NT2/D1 (cell line): ENCODE results near the gene NR1I2.

Experiments
- DNase-seq: peaks from one replicate; pipeline ENCODE4 v3.0.0-alpha.2; 2011; ENCODE audit warnings: low read depth, low spot score
- H3K27me3 ChIP-seq: 2 replicates; pipeline ENCODE4 v1.6.0; 2011; ENCODE audit warnings: mild to moderate bottlenecking; ENCODE audit not compliant: insufficient read length, insufficient read depth
- H3K36me3 ChIP-seq: 2 replicates; pipeline ENCODE4 v1.6.1; 2011; ENCODE audit warnings: mild to moderate bottlenecking, low read length, mixed read lengths; ENCODE audit not compliant: insufficient read depth, insufficient read length
- H3K4me1 ChIP-seq: 2 replicates; pipeline ENCODE4 v1.5.1; 2011; ENCODE audit not compliant: insufficient read depth, insufficient read length
- H3K4me3 ChIP-seq: 2 replicates; pipeline ENCODE4 v1.5.1; 2011; ENCODE audit warnings: low read depth; ENCODE audit not compliant: insufficient read length
- H3K9ac ChIP-seq: 2 replicates; pipeline ENCODE4 v1.6.0; 2011; ENCODE audit warnings: low read depth; ENCODE audit not compliant: insufficient read length
- H3K9me3 ChIP-seq: 2 replicates; pipeline ENCODE4 v1.5.1; 2011; ENCODE audit warnings: mild to moderate bottlenecking, low read length; ENCODE audit not compliant: insufficient read depth
- SUZ12 ChIP-seq: IDR thresholded peaks from 2 replicates; pipeline ENCODE4 v1.6.1; 2011; ENCODE audit not compliant: insufficient read length, insufficient read depth; ENCODE audit errors: extremely low read depth
- YY1 ChIP-seq: IDR thresholded peaks from 2 replicates; pipeline ENCODE4 v1.6.1; 2011; ENCODE audit not compliant: insufficient read length, insufficient read depth
- ZNF274 ChIP-seq: IDR thresholded peaks from 2 replicates; pipeline ENCODE4 v1.6.1; 2011; ENCODE audit warnings: mild to moderate bottlenecking, low read depth, low read length

Gene NR1I2

GRCh38 chr3:119779731-119780383 is 2.0 kb upstream of the NR1I2 start:
- no peaks in the 10 kb centered on the region for H3K36me3 ChIP-seq
- peaks cover 15% of the 10 kb centered on the region; the same call in 1 of the 2 replicates for H3K9me3 ChIP-seq
- no peak for TF ChIP-seq YY1
- no peak for TF ChIP-seq ZNF274
- no peak for TF ChIP-seq SUZ12
- DNase-seq, result no peak
- H3K9ac ChIP-seq, result no peak overlapping the region
- H3K4me3 ChIP-seq, result no peak overlapping the region
- H3K4me1 ChIP-seq, result no peaks in the 10 kb centered on the region
- H3K27me3 ChIP-seq, result no peaks in the 10 kb centered on the region

GRCh38 chr3:119782460-119782859 is 559 bp downstream of the NR1I2 start:
- Histone ChIP-seq H3K9ac (no peak overlapping the region), H3K4me1 (no peaks in the 10 kb centered on the region), H3K36me3 (no peaks in the 10 kb centered on the region), H3K4me3 (no peak overlapping the region), H3K9me3 (no peaks in the 10 kb centered on the region), H3K27me3 (no peaks in the 10 kb centered on the region)
- no peak for TF ChIP-seq ZNF274
- TF ChIP-seq YY1, result no peak
- TF ChIP-seq SUZ12, result no peak
- DNase-seq, result no peak

- no peaks in the 10 kb centered on the region for H3K4me1 ChIP-seq
- H3K9ac ChIP-seq, result no peak overlapping the region
- no peaks in the 10 kb centered on the region for H3K36me3 ChIP-seq
- H3K27me3 ChIP-seq, result no peaks in the 10 kb centered on the region
- DNase-seq, result no peak
- no peak overlapping the region for H3K4me3 ChIP-seq
- TF ChIP-seq SUZ12, result no peak
- TF ChIP-seq ZNF274, result no peak
- no peak for TF ChIP-seq YY1
- no peaks in the 10 kb centered on the region for H3K9me3 ChIP-seq
Observed at GRCh38 chr3:119783255-119783654, 1.4 kb downstream of the NR1I2 start.

GRCh38 chr3:119783883-119784282 is 2.0 kb downstream of the NR1I2 start:
- no peaks in the 10 kb centered on the region for H3K4me1 ChIP-seq

GRCh38 chr3:119786409-119786808 is 4.5 kb downstream of the NR1I2 start:
- no peak for DNase-seq
- H3K27me3 ChIP-seq, result no peaks in the 10 kb centered on the region
- no peak for TF ChIP-seq ZNF274
- TF ChIP-seq YY1, result no peak
- TF ChIP-seq SUZ12, result no peak
- no peaks in the 10 kb centered on the region for H3K36me3 ChIP-seq
- no peak overlapping the region for H3K4me3 ChIP-seq
- H3K9ac ChIP-seq, result no peak overlapping the region
- H3K9me3 ChIP-seq, result no peaks in the 10 kb centered on the region
- no peaks in the 10 kb centered on the region for H3K4me1 ChIP-seq

More at GRCh38 chr3:119783883-119784282, 2.0 kb downstream of the NR1I2 start:
- no peak overlapping the region for H3K9ac ChIP-seq
- no peak overlapping the region for H3K4me3 ChIP-seq
- H3K36me3 ChIP-seq, result no peaks in the 10 kb centered on the region
- no peak for DNase-seq
- TF ChIP-seq SUZ12 (no peak), ZNF274 (no peak), YY1 (no peak)
- no peaks in the 10 kb centered on the region for H3K27me3 ChIP-seq
- no peaks in the 10 kb centered on the region for H3K9me3 ChIP-seq

GRCh38 chr3:119790369-119790768 is 8.5 kb downstream of the NR1I2 start:
- Histone ChIP-seq H3K4me3 (no peak overlapping the region), H3K27me3 (no peaks in the 10 kb centered on the region), H3K36me3 (no peaks in the 10 kb centered on the region), H3K9ac (no peak overlapping the region), H3K4me1 (no peaks in the 10 kb centered on the region), H3K9me3 (no peaks in the 10 kb centered on the region)
- DNase-seq, result no peak
- no peak for TF ChIP-seq ZNF274
- no peak for TF ChIP-seq SUZ12
- no peak for TF ChIP-seq YY1

- TF ChIP-seq ZNF274 (no peak), YY1 (no peak), SUZ12 (no peak)
- Histone ChIP-seq H3K9ac (no peak overlapping the region), H3K4me1 (peaks cover 9% of the 10 kb centered on the region), H3K27me3 (no peaks in the 10 kb centered on the region), H3K9me3 (no peaks in the 10 kb centered on the region), H3K4me3 (no peak overlapping the region), H3K36me3 (no peaks in the 10 kb centered on the region)
- no peak for DNase-seq
Observed at GRCh38 chr3:119792270-119792669, 10.4 kb downstream of the NR1I2 start.
